Neural cell (in vitro differentiated cells): ENCODE measurements around the gene ZNF536. TPM values are rescaled to one million over a fixed set of nuclear protein-coding genes. Genes with fewer than 3 reads are reported as not detected.

Experiments
- H2AFZ ChIP-seq: fragments of 200-600, 300-800 bp; sonication (generic), shearing (Covaris generic); 2 replicates; pipeline ENCODE4 v1.6.0; 2014; ENCODE audit warnings: low read depth, mild to moderate bottlenecking, antibody characterized with exemption, low read length, moderate library complexity
- H3F3A ChIP-seq: fragments of 200-600 bp; shearing (Covaris generic); 2 replicates; pipeline ENCODE4 v1.6.1; 2016; ENCODE audit warnings: mild to moderate bottlenecking, moderate library complexity, mixed read lengths, antibody characterized with exemption, low read length; ENCODE audit not compliant: insufficient read depth, poor library complexity, severe bottlenecking
- H3K27ac ChIP-seq: fragments of 200-600, 300-800 bp; sonication (generic), shearing (Covaris generic); 2 replicates; pipeline ENCODE4 v1.5.1; 2014; ENCODE audit warnings: mild to moderate bottlenecking, low read length, moderate library complexity
- H3K27me3 ChIP-seq: fragments of 300-800, 200-600 bp; sonication (generic), shearing (Covaris generic); 2 replicates; pipeline ENCODE4 v1.6.0; 2014; ENCODE audit warnings: mild to moderate bottlenecking, low read depth, low read length, moderate library complexity; ENCODE audit not compliant: insufficient read depth
- H3K36me3 ChIP-seq: fragments of 300-800, 200-600 bp; sonication (generic), shearing (Covaris generic); 2 replicates; pipeline ENCODE4 v1.5.1; 2014; ENCODE audit warnings: mild to moderate bottlenecking, antibody characterized with exemption, low read length, moderate library complexity; ENCODE audit not compliant: insufficient read depth
- H3K4me2 ChIP-seq: fragments of 300-800, 200-600 bp; sonication (generic), shearing (Covaris generic); 2 replicates; pipeline ENCODE4 v1.6.0; 2014; ENCODE audit warnings: mild to moderate bottlenecking, low read length
- H3K4me3 ChIP-seq: fragments of 300-800, 200-600 bp; sonication (generic), shearing (Covaris generic); 2 replicates; pipeline ENCODE4 v1.5.1; 2014; ENCODE audit warnings: mild to moderate bottlenecking, low read length, moderate library complexity
- H3K79me2 ChIP-seq: fragments of 200-600 bp; shearing (Covaris generic); replicated peaks from 2 replicates; pipeline ENCODE4 v1.6.0; 2014; ENCODE audit warnings: mild to moderate bottlenecking, low read length, moderate library complexity; ENCODE audit not compliant: insufficient read depth
- H3K9ac ChIP-seq: fragments of 300-800, 200-600 bp; sonication (generic), shearing (Covaris generic); 2 replicates; pipeline ENCODE4 v1.6.1; 2016; ENCODE audit warnings: mild to moderate bottlenecking, low read length, mixed read lengths
- H3K9me2 ChIP-seq: fragments of 200-600 bp; shearing (Covaris generic); 2 replicates; pipeline ENCODE4 v1.6.1; 2016; ENCODE audit warnings: mild to moderate bottlenecking, low read length, mixed read lengths; ENCODE audit not compliant: insufficient read depth
- H3K9me3 ChIP-seq: fragments of 200-600, 300-800 bp; sonication (generic), shearing (Covaris generic); 2 replicates; pipeline ENCODE4 v1.6.1; 2016; ENCODE audit warnings: mild to moderate bottlenecking, mixed run types, low read length, moderate library complexity, mixed read lengths
- H4K20me1 ChIP-seq: fragments of 200-600 bp; shearing (Covaris generic); 2 replicates; pipeline ENCODE4 v1.6.1; 2016; ENCODE audit warnings: mild to moderate bottlenecking, mixed run types; ENCODE audit not compliant: insufficient read depth
- EP300 ChIP-seq: fragments of 450-650 bp; conservative IDR thresholded peaks from 2 replicates; pipeline ENCODE4 v1.6.1; 2014; ENCODE audit warnings: antibody characterized with exemption, mild to moderate bottlenecking, moderate library complexity; ENCODE audit not compliant: poor library complexity, severe bottlenecking
- EZH2 ChIP-seq: fragments of 200-600, 300-800 bp; shearing (Covaris generic), sonication (generic); IDR thresholded peaks from 2 replicates; pipeline ENCODE4 v1.6.1; 2014; ENCODE audit warnings: antibody characterized with exemption, low read length, borderline replicate concordance, mild to moderate bottlenecking; ENCODE audit not compliant: insufficient read depth, poor library complexity, severe bottlenecking
- MXI1 ChIP-seq: fragments of 450-650 bp; conservative IDR thresholded peaks from 2 replicates; pipeline ENCODE4 v1.6.1; 2014; ENCODE audit warnings: antibody characterized with exemption, mild to moderate bottlenecking; ENCODE audit not compliant: poor library complexity, severe bottlenecking
- POLR2AphosphoS5 ChIP-seq: IDR thresholded peaks from 2 replicates; pipeline ENCODE4 v1.6.1; 2012
- RAD21 ChIP-seq: fragments of 450-650 bp; conservative IDR thresholded peaks from 2 replicates; pipeline ENCODE4 v1.6.1; 2014; ENCODE audit warnings: antibody characterized with exemption, mild to moderate bottlenecking, moderate library complexity
- REST ChIP-seq: IDR thresholded peaks from 2 replicates; pipeline ENCODE4 v1.6.1; 2012; ENCODE audit warnings: borderline replicate concordance
- SMC3 ChIP-seq: fragments of 450-650 bp; conservative IDR thresholded peaks from 2 replicates; pipeline ENCODE4 v1.6.1; 2014; ENCODE audit warnings: antibody characterized with exemption, mild to moderate bottlenecking, moderate library complexity; ENCODE audit not compliant: poor library complexity
- TAF1 ChIP-seq: IDR thresholded peaks from 2 replicates; pipeline ENCODE4 v1.6.1; 2012; ENCODE audit warnings: low read depth
- polyA plus RNA-seq: library from polyadenylated mRNA; depleted of rRNA; stranded (reverse); fragments of >200 nt; gene quantifications from 2 replicates; pipeline ENCODE4 v1.2.3, GENCODE V29; 2014
- TF ChIP-seq, protein P1 (sequence below): fragments of 450-650 bp; IDR thresholded peaks from 2 replicates; pipeline ENCODE4 v1.5.1; 2014; ENCODE audit warnings: antibody characterized with exemption, mild to moderate bottlenecking, moderate library complexity; ENCODE audit not compliant: poor library complexity, severe bottlenecking

Gene ZNF536
- polyA plus RNA-seq, 1 donor from 2014 or later, result 13.9 TPM

- H3K27ac ChIP-seq, result no peak overlapping the region
Measured at GRCh38 chr19:30386551-30387143, 14.5 kb downstream of the ZNF536 start.

GRCh38 chr19:30387311-30388115, 15.3 kb downstream of the ZNF536 start:
- Histone ChIP-seq H3K9ac (no peak overlapping the region), H3F3A (no peaks in the 10 kb centered on the region), H3K4me3 (no peak overlapping the region), H3K36me3 (no peaks in the 10 kb centered on the region), H2AFZ (no peak overlapping the region), H4K20me1 (no peaks in the 10 kb centered on the region), H3K4me2 (no peak overlapping the region), H3K9me3 (no peaks in the 10 kb centered on the region), H3K27ac (no peak overlapping the region), H3K79me2 (no peaks in the 10 kb centered on the region), H3K27me3 (no peaks in the 10 kb centered on the region), H3K9me2 (no peaks in the 10 kb centered on the region)
- TF ChIP-seq, protein P1, sequence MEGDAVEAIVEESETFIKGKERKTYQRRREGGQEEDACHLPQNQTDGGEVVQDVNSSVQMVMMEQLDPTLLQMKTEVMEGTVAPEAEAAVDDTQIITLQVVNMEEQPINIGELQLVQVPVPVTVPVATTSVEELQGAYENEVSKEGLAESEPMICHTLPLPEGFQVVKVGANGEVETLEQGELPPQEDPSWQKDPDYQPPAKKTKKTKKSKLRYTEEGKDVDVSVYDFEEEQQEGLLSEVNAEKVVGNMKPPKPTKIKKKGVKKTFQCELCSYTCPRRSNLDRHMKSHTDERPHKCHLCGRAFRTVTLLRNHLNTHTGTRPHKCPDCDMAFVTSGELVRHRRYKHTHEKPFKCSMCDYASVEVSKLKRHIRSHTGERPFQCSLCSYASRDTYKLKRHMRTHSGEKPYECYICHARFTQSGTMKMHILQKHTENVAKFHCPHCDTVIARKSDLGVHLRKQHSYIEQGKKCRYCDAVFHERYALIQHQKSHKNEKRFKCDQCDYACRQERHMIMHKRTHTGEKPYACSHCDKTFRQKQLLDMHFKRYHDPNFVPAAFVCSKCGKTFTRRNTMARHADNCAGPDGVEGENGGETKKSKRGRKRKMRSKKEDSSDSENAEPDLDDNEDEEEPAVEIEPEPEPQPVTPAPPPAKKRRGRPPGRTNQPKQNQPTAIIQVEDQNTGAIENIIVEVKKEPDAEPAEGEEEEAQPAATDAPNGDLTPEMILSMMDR, result no peak
- no peak for TF ChIP-seq MXI1
- no peak for TF ChIP-seq EP300
- TF ChIP-seq EZH2, result no peak
- no peak for TF ChIP-seq SMC3
- no peak for TF ChIP-seq POLR2AphosphoS5
- TF ChIP-seq RAD21, result no peak

More at GRCh38 chr19:30386551-30387143, 14.5 kb downstream of the ZNF536 start:
- Histone ChIP-seq H3K9me3 (no peaks in the 10 kb centered on the region), H3K79me2 (no peaks in the 10 kb centered on the region), H3K27me3 (no peaks in the 10 kb centered on the region), H3K36me3 (no peaks in the 10 kb centered on the region), H3K9ac (no peak overlapping the region), H3F3A (no peaks in the 10 kb centered on the region), H3K4me2 (no peak overlapping the region), H4K20me1 (no peaks in the 10 kb centered on the region), H2AFZ (no peak overlapping the region), H3K9me2 (no peaks in the 10 kb centered on the region), H3K4me3 (no peak overlapping the region)
- no peak for TF ChIP-seq SMC3
- no peak for TF ChIP-seq RAD21
- TF ChIP-seq EP300, result no peak
- TF ChIP-seq POLR2AphosphoS5, result no peak
- no peak for TF ChIP-seq MXI1
- TF ChIP-seq EZH2, result no peak
- TF ChIP-seq TAF1, result no peak
- TF ChIP-seq REST, result no peak
- TF ChIP-seq, protein P1, result no peak
